HG02798 (cell line): ENCODE results near the gene ZMYND11.
"Not testable (repeated sequence)": the region's sequence is repeated elsewhere in the genome, so short reads cannot be mapped to it uniquely, and the experiment has no call there.

Source experiments
- ATAC-seq: cut with Tn5 transposase; IDR thresholded peaks from one replicate; pipeline ENCODE4 v1.9.1; 2021; ENCODE audit warnings: mild to moderate bottlenecking; ENCODE audit not compliant: unreplicated experiment, poor library complexity

Gene ZMYND11

DNA sequence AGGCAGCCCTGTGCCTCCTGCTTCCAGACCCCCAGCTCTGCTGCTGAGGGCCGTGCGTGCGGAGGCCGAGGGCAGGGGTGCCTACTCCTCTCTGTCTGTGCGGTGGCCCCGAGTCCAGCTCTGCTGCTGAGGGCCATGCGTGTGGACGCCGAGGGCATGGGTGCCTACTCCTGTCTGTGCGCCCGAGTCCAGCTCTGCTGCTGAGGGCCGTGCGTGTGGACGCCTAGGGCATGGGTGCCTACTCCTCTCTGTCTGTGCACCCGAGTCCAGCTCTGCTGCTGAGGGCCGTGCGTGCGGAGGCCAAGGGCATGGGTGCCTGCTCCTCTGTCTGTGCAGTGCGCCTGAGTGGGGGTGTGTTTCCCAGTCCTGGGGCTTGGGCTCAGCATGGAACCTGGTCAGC lies 142.7 kb downstream of the ZMYND11 start:
- no peak for ATAC-seq

DNA sequence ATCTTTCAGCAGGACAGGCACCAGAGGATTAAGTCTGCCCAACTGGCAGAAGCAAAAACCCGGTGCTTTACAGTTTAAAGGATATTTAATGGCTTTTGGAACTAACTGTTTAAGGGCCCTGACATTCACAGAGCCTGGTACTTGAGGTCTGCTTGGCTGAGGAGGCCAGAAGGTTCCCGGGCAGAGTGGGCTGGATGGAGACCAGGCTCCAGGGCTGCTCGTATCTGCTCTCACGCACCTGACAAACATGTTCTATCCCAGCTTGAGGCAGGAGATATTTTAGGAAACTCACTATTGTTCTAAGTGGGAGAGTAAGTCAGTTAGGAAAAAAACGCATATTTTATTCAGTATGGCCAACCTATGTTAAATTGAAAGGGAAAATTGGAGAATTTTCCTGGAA lies 143.5 kb downstream of the ZMYND11 start:
- ATAC-seq = no peak

DNA sequence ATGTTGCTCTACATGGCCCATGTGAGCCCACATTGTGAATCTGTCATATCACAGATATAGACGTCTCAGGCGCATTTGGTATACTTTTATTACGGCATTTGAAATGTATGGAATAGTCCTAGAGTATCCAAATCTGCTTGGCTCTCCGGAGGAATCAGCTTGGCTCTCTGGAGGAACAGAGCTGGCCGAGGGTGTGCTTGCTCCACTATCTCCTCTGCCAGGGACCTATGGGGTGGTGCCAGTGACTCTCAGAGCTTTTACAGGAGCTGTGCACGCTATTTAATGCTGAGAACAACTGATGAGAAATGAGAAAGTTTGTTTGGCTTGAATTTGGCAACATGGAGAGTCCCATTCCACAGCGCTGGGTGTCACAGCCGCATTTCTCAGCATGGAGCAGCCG lies 144.0 kb downstream of the ZMYND11 start:
- no peak for ATAC-seq

DNA sequence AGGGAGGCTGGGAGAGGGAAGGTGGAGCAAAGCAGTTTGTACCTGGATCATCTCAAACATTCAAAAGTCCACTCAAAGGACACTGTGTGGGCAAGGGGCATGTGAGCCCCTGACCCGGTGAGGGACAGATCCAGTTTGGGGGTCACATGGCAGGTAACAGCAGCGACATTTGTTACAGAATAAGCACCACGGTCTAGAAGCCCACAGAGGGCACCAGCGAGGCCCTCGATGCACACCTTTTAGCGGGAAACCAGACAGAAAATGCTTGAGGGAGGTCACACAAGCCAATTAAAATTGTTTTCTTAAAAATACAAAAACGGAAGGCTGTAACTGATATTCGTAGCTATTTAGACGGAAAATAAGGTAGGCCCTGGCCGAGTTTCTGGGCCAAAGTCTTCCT lies 144.4 kb downstream of the ZMYND11 start:
- no peak for ATAC-seq

DNA sequence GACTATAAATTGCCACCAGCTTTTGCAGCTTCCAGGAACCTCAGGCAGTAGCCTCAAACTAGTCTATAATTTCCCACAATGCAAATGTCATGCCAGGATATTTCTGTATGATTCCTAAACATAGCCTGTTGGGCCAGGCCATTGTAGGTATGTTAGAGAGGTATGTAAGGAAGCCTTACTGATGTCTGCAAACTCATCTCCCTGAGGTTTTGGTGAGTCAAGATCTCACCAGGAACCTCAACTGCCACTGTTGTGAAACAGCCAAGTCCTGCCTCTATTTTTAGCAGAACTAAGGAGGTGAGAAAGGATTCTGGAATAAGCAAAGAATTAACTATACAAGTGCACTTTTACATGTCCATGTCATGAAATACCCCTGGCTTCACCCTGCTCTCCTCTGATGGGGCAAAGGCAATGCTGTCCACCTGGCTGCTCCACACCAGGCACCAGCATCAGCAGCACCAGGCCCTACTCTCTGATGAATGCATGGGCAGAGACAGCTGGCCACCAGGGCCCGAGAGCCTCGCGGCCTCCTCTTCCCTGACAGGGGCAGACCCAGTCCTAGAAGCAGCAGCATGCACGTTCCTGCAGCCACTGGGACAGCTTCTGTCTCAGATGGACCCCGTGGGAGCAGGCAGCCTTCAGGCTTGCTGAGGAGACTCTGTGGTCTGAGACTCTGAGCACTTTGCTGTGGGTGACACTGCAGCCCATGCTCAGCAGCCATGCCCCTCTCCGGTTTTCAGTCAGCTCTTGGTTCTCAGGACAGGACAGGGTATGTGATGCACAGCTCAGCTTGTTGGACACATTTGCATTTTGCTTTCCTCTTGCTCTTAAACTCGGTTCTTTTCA lies 147.3 kb downstream of the ZMYND11 start:
- peak; percentile 44 for ATAC-seq

DNA sequence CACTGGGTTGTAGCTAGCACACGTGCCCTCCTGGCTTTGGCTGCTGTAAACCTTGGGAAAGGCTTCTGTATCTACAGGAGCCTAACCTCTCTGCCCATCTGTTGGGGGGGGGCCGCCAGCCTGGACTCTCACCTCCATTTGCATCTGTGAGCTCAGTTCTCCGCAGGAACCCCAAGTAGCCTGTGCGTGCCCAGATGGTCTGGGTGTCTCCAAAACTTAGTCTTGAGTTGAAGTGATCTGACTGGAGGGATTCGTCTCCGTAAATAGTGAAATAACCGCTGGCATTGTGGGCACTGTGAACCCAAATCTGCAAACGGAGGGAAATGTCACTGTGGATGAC lies 147.9 kb downstream of the ZMYND11 start:
- no peak for ATAC-seq

DNA sequence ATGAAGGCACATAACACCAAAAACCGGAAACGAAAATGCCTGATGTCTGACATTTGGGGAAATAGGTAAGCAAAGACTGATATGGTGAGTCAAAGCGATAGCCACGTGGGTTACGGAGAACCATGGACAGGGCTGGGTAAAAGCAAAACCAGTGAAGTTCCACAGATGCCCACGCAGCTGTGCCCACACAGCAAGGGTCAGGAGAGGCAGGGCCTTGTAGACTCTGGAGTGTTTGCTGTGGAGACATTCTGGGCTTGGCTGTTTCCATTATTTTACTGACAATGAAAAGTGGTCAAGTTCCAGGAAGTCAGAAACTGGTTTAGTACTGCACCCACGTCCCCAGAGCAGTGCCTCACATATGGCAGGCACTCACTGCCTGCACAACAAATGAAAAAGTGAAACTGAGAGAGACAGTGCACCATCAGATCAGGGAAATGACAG lies 148.7 kb downstream of the ZMYND11 start:
- ATAC-seq = peak; percentile 80

DNA sequence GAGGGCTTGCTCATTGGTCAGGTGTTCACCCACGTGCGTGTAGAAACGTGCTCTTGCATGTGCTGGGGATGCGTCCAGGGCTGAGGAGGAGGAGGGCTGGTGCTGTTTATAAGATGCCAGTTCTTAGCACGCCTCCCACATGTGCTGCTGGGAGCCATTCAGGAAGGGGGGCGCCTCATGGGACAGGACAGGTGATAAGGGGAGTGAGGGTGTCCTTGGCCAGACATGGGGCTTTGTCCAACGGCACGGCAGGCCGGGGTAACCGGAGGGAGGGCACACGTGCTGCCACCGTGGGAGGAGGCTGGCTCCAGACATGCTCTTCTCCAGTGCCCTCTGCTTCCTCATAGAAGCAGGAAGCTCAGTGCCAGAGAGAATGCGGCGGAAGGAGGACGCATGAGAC lies 150.0 kb downstream of the ZMYND11 start:
- no peak for ATAC-seq

DNA sequence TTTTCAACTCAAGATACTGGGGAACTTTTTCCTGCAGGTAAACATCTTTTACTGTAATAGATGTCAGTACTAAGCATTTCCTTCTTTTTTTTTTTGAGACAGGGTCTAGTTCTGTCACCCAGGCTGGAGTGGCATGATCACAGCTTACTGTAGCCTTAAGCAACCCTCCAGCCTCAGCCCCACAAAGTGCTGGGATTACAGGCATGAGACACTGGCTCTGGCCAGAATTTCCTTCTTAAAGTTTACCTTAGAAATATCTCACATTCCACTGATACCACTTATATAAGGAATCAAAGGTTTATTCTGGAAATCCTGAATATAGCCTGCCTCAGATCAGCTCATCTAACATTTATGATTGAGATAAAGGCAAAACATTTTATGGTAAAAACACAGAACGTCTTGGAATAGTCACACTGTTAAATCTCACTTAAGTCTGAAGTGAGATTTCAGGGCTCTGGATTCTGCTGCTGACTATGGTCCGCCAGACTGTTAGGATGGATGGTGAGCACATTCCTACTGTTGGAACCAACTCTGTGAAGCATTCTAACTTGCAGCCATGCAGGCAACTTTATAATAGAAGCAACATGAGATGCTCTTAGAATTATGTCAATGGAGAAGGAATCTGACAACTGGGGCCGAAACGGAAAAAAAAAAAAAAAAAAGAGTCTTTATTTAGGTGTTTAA lies 151.9 kb downstream of the ZMYND11 start:
- no peak for ATAC-seq

DNA sequence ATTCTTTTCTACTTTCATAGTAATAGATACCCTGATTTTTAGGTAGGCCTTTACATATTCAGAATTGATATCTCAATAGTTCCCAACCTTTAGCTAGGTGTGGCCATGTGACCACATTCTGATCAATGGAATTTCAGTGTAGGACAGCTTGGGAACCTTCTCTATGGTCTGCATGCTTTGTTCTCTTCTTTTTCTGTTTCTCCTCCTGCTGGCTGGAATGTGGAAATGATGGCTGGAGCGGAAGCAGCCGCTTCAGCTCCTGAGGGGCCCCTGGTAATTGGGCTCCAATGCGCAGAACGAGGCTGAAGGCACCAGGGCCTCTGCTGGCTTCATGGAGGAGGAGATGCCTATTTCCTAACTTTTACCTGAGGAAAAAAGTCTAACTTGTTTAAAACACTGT lies 152.6 kb downstream of the ZMYND11 start:
- no peak for ATAC-seq

DNA sequence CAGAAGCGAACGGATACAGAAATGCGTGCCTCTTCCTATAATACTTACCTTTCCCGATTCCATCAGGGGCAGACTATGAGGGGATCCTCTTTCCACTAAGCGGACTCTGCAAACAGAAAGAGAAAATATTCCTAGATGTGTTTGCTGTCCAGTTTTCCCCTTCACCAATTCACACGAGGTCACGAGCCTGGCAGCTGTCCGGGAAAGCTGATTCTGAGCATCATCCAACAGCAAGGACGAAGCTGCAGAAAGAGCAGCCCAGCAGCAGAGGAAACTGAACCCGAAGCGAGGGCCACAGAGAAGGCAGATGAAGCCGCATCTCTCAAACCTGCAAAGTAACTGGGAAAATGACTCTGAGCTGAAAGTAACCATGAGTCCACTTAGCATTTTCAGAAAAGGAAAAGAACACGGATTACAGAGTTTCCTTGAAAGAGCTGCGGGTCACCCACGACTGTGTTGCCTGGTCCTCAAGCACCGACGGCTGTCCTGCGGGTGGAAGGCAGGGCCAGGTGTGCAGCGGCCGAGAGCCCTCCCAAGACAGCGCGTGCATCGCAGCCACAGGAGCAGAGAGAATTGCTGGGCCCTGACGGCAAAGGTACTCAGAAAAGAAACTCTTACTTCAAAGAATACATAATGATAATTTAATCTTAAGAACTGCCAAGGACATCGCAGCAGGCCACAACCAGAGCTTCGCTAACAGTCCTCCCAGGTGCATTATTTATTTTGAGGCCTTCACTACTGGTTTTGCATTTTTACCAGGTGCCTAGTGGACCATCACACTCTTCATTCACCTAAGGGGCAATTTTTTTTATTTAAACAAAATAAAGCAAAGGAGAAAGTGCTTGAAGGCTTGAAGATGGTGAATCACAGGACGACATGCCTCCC lies 153.3 kb downstream of the ZMYND11 start:
- ATAC-seq = no peak

DNA sequence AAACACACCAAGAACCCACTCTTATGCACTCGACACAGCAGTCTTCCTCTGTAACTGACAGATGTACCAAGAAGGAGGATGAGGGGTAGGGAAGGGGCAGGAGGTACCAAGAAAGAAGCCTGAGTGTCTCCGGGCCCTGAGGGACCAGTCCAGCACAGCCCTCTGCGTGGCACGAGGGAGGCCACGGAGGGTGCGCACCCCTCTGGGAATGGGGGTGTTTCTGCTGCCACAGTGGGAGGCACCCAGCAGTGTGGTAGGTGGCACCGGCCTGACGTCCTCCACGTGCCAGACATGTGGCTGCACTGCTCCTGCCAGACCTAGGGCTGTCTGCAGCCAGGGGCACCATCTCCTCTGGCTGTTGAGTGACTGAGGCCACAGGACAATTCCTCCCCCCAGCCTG lies 154.3 kb downstream of the ZMYND11 start:
- ATAC-seq = no peak

DNA sequence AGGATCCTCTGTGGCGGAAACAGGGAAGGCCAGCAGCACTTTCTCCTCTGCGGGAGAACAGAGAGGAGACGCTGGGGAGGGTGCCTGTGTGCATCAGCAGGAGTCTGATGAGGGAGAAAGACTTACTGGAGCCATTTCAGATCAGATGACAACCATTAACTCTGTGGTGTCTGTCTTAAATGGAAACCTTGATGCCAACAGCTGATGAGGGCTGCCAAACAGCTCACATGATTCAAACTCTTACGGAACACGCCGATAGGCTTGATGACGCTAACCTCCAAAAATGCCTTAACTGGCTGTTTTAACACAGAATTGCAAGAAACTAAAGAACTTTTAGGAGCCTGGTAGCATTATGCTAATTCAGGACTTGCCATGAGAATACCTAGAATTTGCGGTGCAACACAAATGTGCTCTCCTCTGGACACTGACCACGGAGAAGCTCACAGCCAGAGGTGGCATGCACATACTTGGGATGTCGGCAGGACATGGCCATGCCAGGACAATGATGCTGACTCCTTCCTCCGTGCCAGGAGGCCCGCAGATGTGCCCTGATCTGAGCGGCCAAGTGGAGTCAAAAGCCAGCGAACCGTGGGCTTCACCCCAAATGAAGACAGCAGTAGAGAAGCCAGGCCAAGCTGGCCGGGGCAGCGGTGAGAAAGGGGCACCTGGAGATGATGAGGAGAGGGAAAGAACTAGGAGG lies 154.9 kb downstream of the ZMYND11 start:
- no peak for ATAC-seq

DNA sequence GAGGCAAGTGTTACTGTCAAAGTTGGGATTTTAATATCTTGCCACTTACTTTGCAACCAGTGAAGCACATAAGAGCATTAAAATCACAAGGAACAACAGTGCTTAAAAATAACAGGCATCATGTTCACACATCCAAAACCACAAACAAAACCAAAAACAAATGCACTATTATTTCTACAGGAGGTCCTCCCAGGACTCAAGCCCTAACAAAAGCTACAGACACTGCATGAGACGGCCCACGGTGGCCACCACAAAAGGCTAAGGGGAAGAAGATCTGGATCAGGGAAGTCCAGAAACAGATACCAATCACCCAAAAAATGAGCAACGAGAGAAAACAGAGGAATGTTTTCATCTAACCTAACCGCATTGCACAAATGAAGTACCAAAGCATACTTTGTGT lies 158.4 kb downstream of the ZMYND11 start:
- no peak for ATAC-seq

DNA sequence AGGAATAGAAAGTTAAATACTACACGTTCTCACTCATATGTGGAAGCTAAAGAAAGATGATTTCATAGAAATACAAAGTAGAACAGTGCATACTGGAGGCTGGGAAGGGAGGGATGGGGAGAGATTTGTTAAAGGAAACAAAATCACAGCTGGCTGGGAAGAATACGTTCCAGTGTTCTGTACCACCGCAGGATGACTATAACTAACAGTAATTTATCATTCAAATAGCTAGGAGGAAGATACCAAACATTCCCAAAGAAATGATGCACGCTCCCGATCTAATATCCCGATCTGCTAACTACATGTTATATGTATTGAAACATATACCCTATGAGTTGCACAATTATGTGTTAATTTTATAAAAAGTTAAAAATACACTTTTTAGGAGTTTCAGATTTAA lies 162.3 kb downstream of the ZMYND11 start:
- ATAC-seq = no peak

DNA sequence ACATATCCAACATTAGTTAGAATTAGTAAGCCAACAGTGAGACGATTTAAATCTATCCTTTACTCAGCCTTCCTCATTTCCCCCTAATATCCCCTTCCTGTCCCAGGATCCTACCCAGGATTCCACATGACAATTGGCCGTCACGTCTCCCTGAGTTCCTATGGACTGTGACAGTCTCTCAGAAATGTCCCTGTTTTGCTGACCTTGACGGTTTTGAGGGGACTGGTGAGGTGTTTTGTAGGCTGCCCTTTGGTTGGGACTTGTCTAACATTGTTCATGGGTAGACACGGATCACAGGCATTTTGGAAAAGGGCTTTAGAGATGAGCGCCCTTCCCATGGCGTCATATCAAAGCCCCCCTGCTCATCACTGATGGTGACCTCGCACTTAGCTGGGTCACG lies 162.8 kb downstream of the ZMYND11 start:
- no peak for ATAC-seq

DNA sequence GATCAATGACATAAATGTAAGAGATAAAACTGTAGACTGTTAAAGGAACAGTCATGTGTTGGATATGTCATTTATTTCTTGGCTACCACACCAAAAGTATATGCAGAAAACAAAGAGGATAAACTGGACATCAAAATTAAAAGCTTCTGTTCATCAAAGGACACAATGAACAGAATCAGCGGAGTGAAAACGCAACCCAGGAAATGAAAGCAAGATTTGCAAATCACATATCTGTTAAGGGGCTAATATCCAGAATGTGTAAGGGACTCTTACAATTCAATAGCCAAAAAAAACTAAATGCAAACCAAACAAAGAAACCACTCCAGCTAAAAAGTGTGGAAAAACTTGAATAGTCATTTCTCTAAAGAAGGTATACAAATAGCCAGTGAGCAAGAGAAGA lies 164.3 kb downstream of the ZMYND11 start:
- ATAC-seq = no peak

DNA sequence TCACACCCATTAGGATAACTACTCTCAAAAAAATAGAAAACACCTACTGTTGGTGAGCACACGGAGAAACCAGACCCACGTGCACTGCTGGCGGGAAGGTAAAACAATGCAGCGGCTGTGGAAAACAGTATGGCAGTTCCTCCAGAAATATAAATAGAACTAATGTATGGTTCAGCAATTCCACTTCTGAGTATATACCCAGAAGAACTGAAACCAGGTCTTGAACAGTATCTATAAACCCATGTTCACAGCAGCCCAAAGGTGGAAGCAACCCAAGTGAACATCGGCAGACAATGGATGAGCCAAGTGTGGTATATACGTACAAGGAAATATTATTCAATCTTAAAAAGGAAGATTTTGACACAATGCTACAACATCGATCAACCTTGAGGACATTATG lies 164.7 kb downstream of the ZMYND11 start:
- no peak for ATAC-seq

DNA sequence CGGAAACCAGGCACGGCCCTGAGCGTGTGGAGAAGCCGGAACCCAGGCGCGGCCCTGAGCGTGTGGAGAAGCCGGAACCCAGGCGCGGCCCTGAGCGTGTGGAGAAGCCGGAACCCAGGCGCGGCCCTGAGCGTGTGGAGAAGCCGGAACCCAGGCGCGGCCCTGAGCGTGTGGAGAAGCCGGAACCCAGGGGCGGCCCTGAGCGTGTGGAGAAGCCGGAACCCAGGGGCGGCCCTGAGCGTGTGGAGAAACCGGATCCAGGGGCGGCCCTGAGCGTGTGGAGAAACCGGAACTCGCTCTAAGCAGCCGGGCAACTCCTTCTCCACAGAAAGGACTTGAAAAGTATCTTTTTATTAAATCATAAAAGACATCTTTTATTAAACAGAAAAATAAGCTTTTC lies 165.3 kb downstream of the ZMYND11 start:
- not testable (repeated sequence) for ATAC-seq

DNA sequence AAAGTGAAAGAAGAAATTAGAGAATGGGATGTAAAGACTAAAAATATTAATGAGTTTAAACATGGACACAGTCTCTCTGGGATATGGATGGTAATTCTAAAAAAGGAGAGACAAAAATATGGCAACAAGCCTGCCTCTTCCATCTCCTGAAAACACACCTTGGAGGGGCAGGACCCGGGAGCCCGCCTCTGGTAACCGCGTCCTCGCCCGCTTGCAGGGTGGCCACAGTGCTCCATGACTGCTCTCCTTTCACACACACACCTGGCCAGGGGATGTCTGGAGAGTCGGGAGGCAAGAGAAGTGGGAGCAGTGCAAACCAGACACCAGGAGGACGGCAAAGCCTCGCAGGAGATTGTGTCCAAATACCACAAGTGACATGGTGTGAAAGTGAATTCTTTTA lies 166.3 kb downstream of the ZMYND11 start:
- ATAC-seq = no peak
